Hepatocyte (in vitro differentiated cells): ENCODE measurements around the gene MRPL50.

ENCODE experiments used
- EZH2phosphoT487 ChIP-seq: fragments of 200-600 bp; sonication (generic); IDR thresholded peaks from one replicate; pipeline ENCODE4 v1.6.1; 2018; ENCODE audit warnings: antibody characterized with exemption, mild to moderate bottlenecking, low read depth, moderate library complexity; ENCODE audit not compliant: unreplicated experiment, severe bottlenecking
- TF ChIP-seq, protein P1 (sequence below): fragments of 200-600 bp; sonication (generic); IDR thresholded peaks from 2 replicates; pipeline ENCODE4 v1.5.1; 2016; ENCODE audit warnings: antibody characterized with exemption, mild to moderate bottlenecking; ENCODE audit not compliant: poor library complexity

DNA sequence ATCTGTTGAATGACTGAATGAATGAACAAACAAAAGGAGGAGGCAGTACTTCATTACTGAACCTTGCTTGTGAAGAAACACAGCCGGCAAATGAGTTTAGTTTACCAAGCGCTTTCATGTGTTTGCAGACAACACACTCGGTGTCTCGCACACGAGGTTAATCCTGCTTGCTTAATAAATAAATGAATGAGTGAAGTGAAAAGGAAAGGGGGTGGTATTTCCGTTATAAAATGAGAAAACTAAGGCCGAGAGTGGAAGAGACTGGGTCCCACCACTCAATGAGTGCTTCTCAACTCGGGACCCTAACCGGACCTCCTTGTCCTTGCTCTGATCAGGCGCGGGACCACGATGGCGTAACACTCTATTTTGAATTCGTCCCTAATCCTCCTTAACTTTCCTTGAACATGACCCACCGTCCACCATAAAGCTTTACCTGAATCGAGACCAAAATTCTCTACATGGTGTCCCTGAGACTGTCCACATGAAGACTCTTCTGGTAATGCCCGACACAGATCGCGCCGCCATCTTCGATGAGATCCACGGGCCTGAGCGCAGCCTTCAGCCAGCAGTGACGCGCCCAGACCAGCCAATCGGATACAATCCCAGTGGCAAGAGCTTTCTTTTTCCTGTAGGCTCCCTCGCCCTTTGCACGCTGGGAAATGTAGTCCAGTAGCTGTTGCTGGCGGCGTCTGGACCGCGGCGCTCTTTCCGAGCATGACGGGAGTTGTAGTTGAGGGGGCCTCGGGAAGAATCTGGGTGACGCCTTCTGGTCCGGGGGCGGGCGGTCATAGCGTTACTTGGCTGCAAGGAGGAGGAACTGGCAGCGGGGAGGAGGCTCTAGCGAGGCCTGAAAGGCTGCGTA, at the start of gene MRPL50, which contains the start of gene ZNF189:
- TF ChIP-seq, protein P1, sequence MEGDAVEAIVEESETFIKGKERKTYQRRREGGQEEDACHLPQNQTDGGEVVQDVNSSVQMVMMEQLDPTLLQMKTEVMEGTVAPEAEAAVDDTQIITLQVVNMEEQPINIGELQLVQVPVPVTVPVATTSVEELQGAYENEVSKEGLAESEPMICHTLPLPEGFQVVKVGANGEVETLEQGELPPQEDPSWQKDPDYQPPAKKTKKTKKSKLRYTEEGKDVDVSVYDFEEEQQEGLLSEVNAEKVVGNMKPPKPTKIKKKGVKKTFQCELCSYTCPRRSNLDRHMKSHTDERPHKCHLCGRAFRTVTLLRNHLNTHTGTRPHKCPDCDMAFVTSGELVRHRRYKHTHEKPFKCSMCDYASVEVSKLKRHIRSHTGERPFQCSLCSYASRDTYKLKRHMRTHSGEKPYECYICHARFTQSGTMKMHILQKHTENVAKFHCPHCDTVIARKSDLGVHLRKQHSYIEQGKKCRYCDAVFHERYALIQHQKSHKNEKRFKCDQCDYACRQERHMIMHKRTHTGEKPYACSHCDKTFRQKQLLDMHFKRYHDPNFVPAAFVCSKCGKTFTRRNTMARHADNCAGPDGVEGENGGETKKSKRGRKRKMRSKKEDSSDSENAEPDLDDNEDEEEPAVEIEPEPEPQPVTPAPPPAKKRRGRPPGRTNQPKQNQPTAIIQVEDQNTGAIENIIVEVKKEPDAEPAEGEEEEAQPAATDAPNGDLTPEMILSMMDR, result no peak
- no peak for TF ChIP-seq EZH2phosphoT487
